Right atrium auricular region (tissue), 2 donors: ENCODE measurements around the gene NIF3L1. TPM values are rescaled to one million over a fixed set of nuclear protein-coding genes. Genes with fewer than 3 reads are reported as not detected.

Source experiments
- DNase-seq: peaks from one replicate; pipeline ENCODE4 v3.0.0-alpha.2; 2019; ENCODE audit warnings: low spot score
- H3K27ac ChIP-seq, 2 donors: fragments of 200-600 bp; sonication (generic); 1 replicate in 1 of 2; 2 replicates in 1 of 2; pipeline ENCODE4 v1.5.1; 2016 to 2019
- H3K27me3 ChIP-seq, 2 donors: fragments of 200-600 bp; sonication (generic); one replicate each; pipeline versions ENCODE4 v1.5.1 to v1.6.0; 2017 to 2019
- H3K36me3 ChIP-seq: fragments of 200-600 bp; sonication (generic); one replicate; pipeline ENCODE4 v1.5.1; 2016
- H3K4me1 ChIP-seq, 2 donors: fragments of 200-600 bp; sonication (generic); one replicate each; pipeline versions ENCODE4 v1.5.1 to v1.6.0; 2017 to 2019
- H3K4me3 ChIP-seq, 2 donors: fragments of 200-600 bp; sonication (generic); 1 replicate in 1 of 2; 2 replicates in 1 of 2; pipeline ENCODE4 v1.5.1; 2017 to 2019; ENCODE audit warnings: mild to moderate bottlenecking in 1 of 2, moderate library complexity in 1 of 2
- H3K9me3 ChIP-seq, 2 donors: fragments of 200-600 bp; sonication (generic); one replicate each; pipeline ENCODE4 v1.5.1; 2019
- CTCF ChIP-seq, 2 donors: fragments of 200-600 bp; sonication (generic); IDR thresholded peaks; one replicate each; pipeline ENCODE4 v1.5.1; 2019; ENCODE audit warnings: antibody characterized with exemption in 2 of 2
- total RNA-seq, 2 donors: library from RNA; depleted of rRNA; stranded (reverse); fragments of >200 nt; gene quantifications; one replicate each; pipeline ENCODE4 v1.1.0, GENCODE V29; 2016

NIF3L1 gene
- total RNA-seq, 2 donors from 2014 or later: 16.1 to 16.6 TPM

DNA sequence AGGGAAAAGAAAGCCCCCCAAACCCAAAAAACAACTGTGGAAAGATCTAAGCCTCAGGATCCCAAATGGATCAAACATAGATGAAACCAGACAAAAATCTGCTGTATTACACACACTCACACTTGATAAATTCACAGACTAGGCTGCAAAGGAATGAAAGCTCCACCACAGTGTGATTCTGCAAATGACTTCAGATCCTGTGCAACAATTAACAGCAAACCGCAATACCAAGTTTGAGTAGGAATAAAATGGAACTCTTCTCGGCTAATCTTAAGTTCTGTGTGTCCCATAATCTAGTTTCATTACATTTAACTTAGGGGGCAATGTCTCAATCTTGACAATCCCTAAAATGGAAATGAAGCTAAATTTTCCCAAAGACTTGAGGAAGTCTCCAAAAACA, 36.6 kb upstream of the NIF3L1 start:
- H3K27ac ChIP-seq: no peak overlapping the region
- no peak for DNase-seq
- peaks cover 69% of the 10 kb centered on the region for H3K36me3 ChIP-seq
- no peak overlapping the region for H3K4me3 ChIP-seq
- no peaks in the 10 kb centered on the region for H3K27me3 ChIP-seq
- peaks cover 0 to 7% of the 10 kb centered on the region in 2 donors for H3K4me1 ChIP-seq
- no peak for TF ChIP-seq CTCF (IDR thresholded peaks at IDR 0.05)
- H3K9me3 ChIP-seq: no peaks in the 10 kb centered on the region

GRCh38 chr2:200856806-200857205, 32.4 kb upstream of the NIF3L1 start:
- no peaks in the 10 kb centered on the region for H3K9me3 ChIP-seq
- H3K27me3 ChIP-seq: no peaks in the 10 kb centered on the region
- no peak for TF ChIP-seq CTCF (IDR thresholded peaks at IDR 0.05)
- no peak overlapping the region for H3K27ac ChIP-seq
- no peak for DNase-seq
- no peak overlapping the region for H3K4me3 ChIP-seq
- peaks cover 88% of the 10 kb centered on the region for H3K36me3 ChIP-seq
- peaks cover 0 to 47% of the 10 kb centered on the region in 2 donors for H3K4me1 ChIP-seq

DNA sequence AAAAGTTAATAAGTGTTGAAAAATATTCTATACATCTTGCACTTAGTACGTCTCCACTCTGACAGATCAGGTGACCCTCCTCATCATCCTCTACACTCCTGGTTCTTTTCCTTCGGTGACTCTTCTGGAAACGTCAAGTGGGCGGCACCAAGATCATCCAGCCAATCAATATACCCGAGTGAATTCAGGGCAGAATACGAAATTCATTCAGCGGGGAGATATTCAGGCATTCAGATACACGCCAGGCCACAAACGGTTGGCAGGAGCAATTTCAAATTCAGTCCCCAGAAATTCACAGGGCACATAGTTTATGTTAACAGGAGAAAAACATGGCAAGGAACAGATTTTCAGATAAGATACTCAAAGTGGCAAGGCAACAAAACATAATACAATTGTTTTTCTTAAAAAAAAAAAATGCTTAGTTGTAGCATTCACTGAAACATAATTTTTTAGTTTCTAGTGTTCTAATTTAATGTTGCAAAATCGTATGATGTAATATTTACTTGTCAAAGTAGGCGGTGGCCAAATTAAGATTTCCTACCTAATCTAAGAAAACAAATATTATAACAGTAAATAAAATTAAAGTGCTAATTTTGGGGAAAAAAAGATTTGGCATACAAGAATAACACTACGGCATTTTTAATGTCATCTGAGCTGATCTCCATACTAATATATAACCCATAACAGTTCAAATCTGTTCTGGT, 28.9 kb upstream of the NIF3L1 start:
- no peak for DNase-seq
- Histone ChIP-seq H3K36me3 (peaks cover 61% of the 10 kb centered on the region), H3K4me1 (peaks cover 1 to 55% of the 10 kb centered on the region in 2 donors), H3K27ac (peak overlapping the region; percentile 52 to 100), H3K27me3 (no peaks in the 10 kb centered on the region), H3K4me3 (peak overlapping the region; percentile 18 to 96), H3K9me3 (no peaks in the 10 kb centered on the region)
- TF ChIP-seq CTCF (IDR thresholded peaks at IDR 0.05): no peak

DNA sequence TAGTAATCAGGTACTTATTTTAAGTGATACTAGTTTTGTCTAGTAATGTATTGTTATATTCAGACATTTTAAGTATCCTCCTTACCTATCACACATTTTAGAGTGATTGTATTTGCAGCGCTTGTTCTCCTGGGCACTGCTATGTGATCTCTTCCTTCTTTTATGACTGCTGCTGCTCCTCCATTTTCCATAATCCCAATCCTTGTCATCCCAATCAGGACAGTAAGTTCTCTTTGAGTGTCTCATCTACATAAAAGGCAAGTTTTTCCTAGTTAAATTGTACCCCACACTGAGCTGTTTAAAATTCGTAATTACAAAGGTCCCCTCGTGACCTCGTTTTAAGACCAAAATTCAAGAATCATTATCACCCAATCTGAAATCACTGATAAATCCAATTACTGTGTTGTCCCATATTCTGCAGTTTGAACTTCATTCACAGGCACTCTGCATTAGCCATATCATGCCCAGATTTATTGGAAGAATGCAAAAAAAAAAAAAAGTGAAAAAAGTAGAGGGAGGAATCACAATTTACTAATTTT, 27.5 kb upstream of the NIF3L1 start:
- Histone ChIP-seq H3K4me3 (peak overlapping the region; percentile 96 to 99), H3K9me3 (no peaks in the 10 kb centered on the region), H3K27me3 (no peaks in the 10 kb centered on the region), H3K36me3 (peaks cover 46% of the 10 kb centered on the region), H3K4me1 (peaks cover 4 to 60% of the 10 kb centered on the region in 2 donors), H3K27ac (peak overlapping the region; percentile 100)
- no peak for DNase-seq
- no peak for TF ChIP-seq CTCF (IDR thresholded peaks at IDR 0.05)

- no peaks in the 10 kb centered on the region for H3K9me3 ChIP-seq
- peaks cover 38% of the 10 kb centered on the region for H3K36me3 ChIP-seq
- peaks cover 4 to 59% of the 10 kb centered on the region in 2 donors for H3K4me1 ChIP-seq
- DNase-seq: no peak
- no peaks in the 10 kb centered on the region for H3K27me3 ChIP-seq
- TF ChIP-seq CTCF (IDR thresholded peaks at IDR 0.05): no peak
- peak overlapping the region; percentile 96 to 99 for H3K4me3 ChIP-seq
- peak overlapping the region; percentile 100 for H3K27ac ChIP-seq
These were observed 26.6 kb upstream of the NIF3L1 start for GRCh38 chr2:200862532-200863000.
